ENCODE measurements around the gene CCSER1. TPM values are rescaled to one million over a fixed set of nuclear protein-coding genes. Genes with fewer than 3 reads are reported as not detected.

Gene CCSER1
- total and polyA plus RNA-seq, 4 donors = 0.61 to 23.0 (median 3.8) TPM

DNA sequence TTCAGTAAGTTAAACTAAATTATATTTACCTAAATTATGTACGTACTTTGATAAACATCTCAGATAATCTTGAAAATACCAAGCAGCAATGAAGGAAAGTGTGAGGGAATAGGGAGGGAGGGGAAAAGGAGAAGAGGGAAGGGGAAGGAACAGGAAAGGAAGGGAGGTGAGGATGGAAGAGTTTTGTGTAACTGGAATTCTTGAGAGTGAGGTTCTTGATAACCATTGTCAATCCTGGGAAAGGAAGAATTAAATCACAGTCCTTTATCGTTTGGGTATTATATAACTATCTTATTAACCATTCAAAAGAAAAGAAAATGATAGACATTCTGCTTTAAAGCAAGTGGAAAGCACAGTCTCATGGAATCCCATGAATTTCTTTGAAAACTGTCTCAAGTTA, 795.0 kb downstream of the CCSER1 start:
- TF ChIP-seq, protein P1, sequence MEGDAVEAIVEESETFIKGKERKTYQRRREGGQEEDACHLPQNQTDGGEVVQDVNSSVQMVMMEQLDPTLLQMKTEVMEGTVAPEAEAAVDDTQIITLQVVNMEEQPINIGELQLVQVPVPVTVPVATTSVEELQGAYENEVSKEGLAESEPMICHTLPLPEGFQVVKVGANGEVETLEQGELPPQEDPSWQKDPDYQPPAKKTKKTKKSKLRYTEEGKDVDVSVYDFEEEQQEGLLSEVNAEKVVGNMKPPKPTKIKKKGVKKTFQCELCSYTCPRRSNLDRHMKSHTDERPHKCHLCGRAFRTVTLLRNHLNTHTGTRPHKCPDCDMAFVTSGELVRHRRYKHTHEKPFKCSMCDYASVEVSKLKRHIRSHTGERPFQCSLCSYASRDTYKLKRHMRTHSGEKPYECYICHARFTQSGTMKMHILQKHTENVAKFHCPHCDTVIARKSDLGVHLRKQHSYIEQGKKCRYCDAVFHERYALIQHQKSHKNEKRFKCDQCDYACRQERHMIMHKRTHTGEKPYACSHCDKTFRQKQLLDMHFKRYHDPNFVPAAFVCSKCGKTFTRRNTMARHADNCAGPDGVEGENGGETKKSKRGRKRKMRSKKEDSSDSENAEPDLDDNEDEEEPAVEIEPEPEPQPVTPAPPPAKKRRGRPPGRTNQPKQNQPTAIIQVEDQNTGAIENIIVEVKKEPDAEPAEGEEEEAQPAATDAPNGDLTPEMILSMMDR (IDR thresholded peaks at IDR 0.05; ENCODE audit: control extremely low read depth, extremely low read depth) = no peak
- no peak for ATAC-seq (ENCODE audit: insufficient read depth, low FRiP score)
- H3K9ac ChIP-seq (ENCODE audit: insufficient read depth in 1 of 2, low read length in 2 of 2) = no peak overlapping the region
- no peak for DNase-seq
- no peak overlapping the region for H3K4me3 ChIP-seq
- H3K27me3 ChIP-seq (ENCODE audit: control insufficient read depth in 3 of 3, insufficient read depth in 3 of 3, low read length in 2 of 3) = no peaks in the 10 kb centered on the region
- no peaks in the 10 kb centered on the region for H3K9me3 ChIP-seq (ENCODE audit: control insufficient read depth in 4 of 4, insufficient read depth in 3 of 4, low read length in 3 of 4)
- peaks cover 0 to 2% (median 0%) of the 10 kb centered on the region in 5 donors for H3K4me1 ChIP-seq (ENCODE audit: control insufficient read depth in 5 of 5, insufficient read depth in 5 of 5, low read length in 5 of 5)
- H3K27ac ChIP-seq (ENCODE audit: low read depth in 1 of 2, low read length in 1 of 2) = no peak overlapping the region
- WGBS, 2 donors = 66 to 80% methylated on average over 2 of the region's 2 CpGs
- no peaks in the 10 kb centered on the region for H3K36me3 ChIP-seq (ENCODE audit: control insufficient read depth in 4 of 4, insufficient read depth in 4 of 4, low read length in 4 of 4)

DNA sequence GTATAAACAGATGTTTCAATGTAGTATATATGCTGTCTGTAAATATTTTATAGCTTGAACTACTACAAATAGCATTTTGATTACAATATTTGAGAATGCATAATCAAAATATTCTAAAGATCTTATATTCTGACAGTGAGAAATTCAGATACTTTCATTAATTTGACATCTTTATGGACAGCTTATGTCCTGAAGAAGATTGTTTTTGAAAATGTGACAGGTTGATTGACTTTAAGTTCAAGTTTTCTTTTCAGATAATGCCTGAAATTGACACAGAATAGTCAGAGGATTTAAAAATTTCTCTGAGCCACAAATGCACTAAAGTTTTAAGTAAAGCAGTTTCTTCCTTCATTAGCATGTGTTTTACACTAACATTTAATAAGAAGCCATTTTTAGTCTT, 799.8 kb downstream of the CCSER1 start:
- Histone ChIP-seq H3K36me3 (ENCODE audit: control insufficient read depth in 4 of 4, insufficient read depth in 4 of 4, low read length in 4 of 4) (no peaks in the 10 kb centered on the region), H3K27ac (ENCODE audit: low read depth in 1 of 2, low read length in 1 of 2) (no peak overlapping the region), H3K27me3 (ENCODE audit: control insufficient read depth in 3 of 3, insufficient read depth in 3 of 3, low read length in 2 of 3) (no peaks in the 10 kb centered on the region), H3K9ac (ENCODE audit: insufficient read depth in 1 of 2, low read length in 2 of 2) (no peak overlapping the region), H3K9me3 (ENCODE audit: control insufficient read depth in 4 of 4, insufficient read depth in 3 of 4, low read length in 3 of 4) (no peaks in the 10 kb centered on the region), H3K4me1 (ENCODE audit: control insufficient read depth in 5 of 5, insufficient read depth in 5 of 5, low read length in 5 of 5) (peaks cover 0 to 2% (median 0%) of the 10 kb centered on the region in 5 donors), H3K4me3 (no peak overlapping the region)
- no peak for DNase-seq
- no peak for ATAC-seq (ENCODE audit: insufficient read depth, low FRiP score)
- TF ChIP-seq, protein P1 (IDR thresholded peaks at IDR 0.05; ENCODE audit: control extremely low read depth, extremely low read depth) = no peak

DNA sequence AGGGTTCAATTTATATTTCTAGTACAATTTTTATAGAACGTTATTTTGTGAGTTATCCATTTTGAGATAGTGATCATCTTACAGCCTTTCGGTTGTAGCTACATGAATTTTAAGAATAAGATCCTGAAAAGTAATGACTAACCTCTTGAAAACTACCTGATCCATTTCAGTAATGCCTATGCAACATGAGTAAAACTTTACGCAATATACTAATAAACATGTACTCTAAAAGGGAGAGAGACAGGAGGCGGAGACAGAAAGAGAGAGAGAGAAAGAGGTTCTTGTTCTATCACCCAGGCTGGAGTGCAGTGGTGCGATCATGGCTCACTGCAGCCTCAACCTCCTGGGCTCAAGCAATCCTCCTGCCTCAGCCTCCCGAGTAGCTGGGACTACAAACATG, 816.1 kb downstream of the CCSER1 start:
- WGBS, 2 donors = 92 to 94% methylated on average over 6 of the region's 6 CpGs
- Histone ChIP-seq H3K4me3 (no peak overlapping the region), H3K36me3 (ENCODE audit: control insufficient read depth in 4 of 4, insufficient read depth in 4 of 4, low read length in 4 of 4) (no peaks in the 10 kb centered on the region), H3K27me3 (ENCODE audit: control insufficient read depth in 3 of 3, insufficient read depth in 3 of 3, low read length in 2 of 3) (no peaks in the 10 kb centered on the region), H3K4me1 (ENCODE audit: control insufficient read depth in 5 of 5, insufficient read depth in 5 of 5, low read length in 5 of 5) (no peaks in the 10 kb centered on the region), H3K9me3 (ENCODE audit: control insufficient read depth in 4 of 4, insufficient read depth in 3 of 4, low read length in 3 of 4) (no peaks in the 10 kb centered on the region), H3K9ac (ENCODE audit: insufficient read depth in 1 of 2, low read length in 2 of 2) (no peak overlapping the region), H3K27ac (ENCODE audit: low read depth in 1 of 2, low read length in 1 of 2) (no peak overlapping the region)
- no peak for DNase-seq
- TF ChIP-seq, protein P1 (IDR thresholded peaks at IDR 0.05; ENCODE audit: control extremely low read depth, extremely low read depth) = no peak
- ATAC-seq (ENCODE audit: insufficient read depth, low FRiP score) = no peak

DNA sequence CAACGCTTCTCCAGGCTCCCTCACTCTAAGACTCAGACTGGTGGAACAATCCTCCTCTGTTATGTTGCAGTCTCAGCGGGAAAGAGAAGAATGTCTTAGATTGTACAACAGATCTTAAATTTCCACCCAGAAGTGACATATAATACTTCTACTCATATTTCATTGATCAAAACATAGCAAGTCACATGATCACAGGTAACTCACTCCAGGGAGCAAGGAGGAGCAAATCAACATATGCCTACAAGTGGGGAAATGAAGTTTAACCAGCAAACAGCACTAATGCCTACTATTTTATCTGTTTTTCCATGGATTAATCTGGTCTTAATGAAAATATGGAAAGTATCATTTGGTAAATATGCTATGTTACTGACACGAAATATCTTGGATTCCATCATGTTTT, 819.8 kb downstream of the CCSER1 start:
- Histone ChIP-seq H3K4me1 (ENCODE audit: control insufficient read depth in 5 of 5, insufficient read depth in 5 of 5, low read length in 5 of 5) (peaks cover 0 to 2% (median 0%) of the 10 kb centered on the region in 5 donors), H3K9ac (ENCODE audit: insufficient read depth in 1 of 2, low read length in 2 of 2) (no peak overlapping the region), H3K36me3 (ENCODE audit: control insufficient read depth in 4 of 4, insufficient read depth in 4 of 4, low read length in 4 of 4) (no peaks in the 10 kb centered on the region), H3K27ac (ENCODE audit: low read depth in 1 of 2, low read length in 1 of 2) (no peak overlapping the region), H3K27me3 (ENCODE audit: control insufficient read depth in 3 of 3, insufficient read depth in 3 of 3, low read length in 2 of 3) (no peaks in the 10 kb centered on the region), H3K4me3 (no peak overlapping the region), H3K9me3 (ENCODE audit: control insufficient read depth in 4 of 4, insufficient read depth in 3 of 4, low read length in 3 of 4) (no peaks in the 10 kb centered on the region)
- TF ChIP-seq, protein P1 (IDR thresholded peaks at IDR 0.05; ENCODE audit: control extremely low read depth, extremely low read depth) = no peak
- WGBS, 2 donors = 87% methylated on average over 3 of the region's 3 CpGs
- ATAC-seq (ENCODE audit: insufficient read depth, low FRiP score) (no peak), DNase-seq (no peak)
